ENCODE measurements around the gene SPIRE2. TPM values are rescaled to one million over a fixed set of nuclear protein-coding genes. Genes with fewer than 3 reads are reported as not detected.
A peak's percentile ranks its signal among the peaks of the same experiment; 100 is the strongest.
"Not testable (repeated sequence)": the region's sequence is repeated elsewhere in the genome, so short reads cannot be mapped to it uniquely, and the experiment has no call there.

The SPIRE2 gene
- total and polyA plus RNA-seq, 9 donors = 0.95 to 28.7 (median 2.9) TPM

- TF ChIP-seq POLR2A (IDR thresholded peaks at IDR 0.05) (no peak), EP300 (IDR thresholded peaks at IDR 0.05) (no peak)
- TF ChIP-seq, protein P1, sequence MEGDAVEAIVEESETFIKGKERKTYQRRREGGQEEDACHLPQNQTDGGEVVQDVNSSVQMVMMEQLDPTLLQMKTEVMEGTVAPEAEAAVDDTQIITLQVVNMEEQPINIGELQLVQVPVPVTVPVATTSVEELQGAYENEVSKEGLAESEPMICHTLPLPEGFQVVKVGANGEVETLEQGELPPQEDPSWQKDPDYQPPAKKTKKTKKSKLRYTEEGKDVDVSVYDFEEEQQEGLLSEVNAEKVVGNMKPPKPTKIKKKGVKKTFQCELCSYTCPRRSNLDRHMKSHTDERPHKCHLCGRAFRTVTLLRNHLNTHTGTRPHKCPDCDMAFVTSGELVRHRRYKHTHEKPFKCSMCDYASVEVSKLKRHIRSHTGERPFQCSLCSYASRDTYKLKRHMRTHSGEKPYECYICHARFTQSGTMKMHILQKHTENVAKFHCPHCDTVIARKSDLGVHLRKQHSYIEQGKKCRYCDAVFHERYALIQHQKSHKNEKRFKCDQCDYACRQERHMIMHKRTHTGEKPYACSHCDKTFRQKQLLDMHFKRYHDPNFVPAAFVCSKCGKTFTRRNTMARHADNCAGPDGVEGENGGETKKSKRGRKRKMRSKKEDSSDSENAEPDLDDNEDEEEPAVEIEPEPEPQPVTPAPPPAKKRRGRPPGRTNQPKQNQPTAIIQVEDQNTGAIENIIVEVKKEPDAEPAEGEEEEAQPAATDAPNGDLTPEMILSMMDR (IDR thresholded peaks at IDR 0.05) = no peak
- H3K9me3 ChIP-seq = no peaks in the 10 kb centered on the region
- H3K27me3 ChIP-seq = no peaks in the 10 kb centered on the region
- no peaks in the 10 kb centered on the region for H3K36me3 ChIP-seq
- intact Hi-C loops (cut with DNase I) = loop anchor here in 2 of 4 donors (10.0 kb wide), 1 partner anchor 87 kb away; the partner anchor contains the start of gene SPATA2L (in 2 of the 2)
- no peak overlapping the region for H3K27ac ChIP-seq
- H3K4me1 ChIP-seq (ENCODE audit: insufficient read depth) = no peaks in the 10 kb centered on the region
- no peak for DNase-seq
- no peak overlapping the region for H3K4me3 ChIP-seq
- WGBS, 3 donors = 86 to 96% (median 94%) methylated on average over 13 to 16 of the region's 16 CpGs
Measured at GRCh38 chr16:89791278-89791995, 36.8 kb upstream of the SPIRE2 start.

GRCh38 chr16:89793092-89793491 is 35.2 kb upstream of the SPIRE2 start:
- not testable (repeated sequence) for H3K27ac ChIP-seq; H3K27me3 ChIP-seq; H3K4me3 ChIP-seq; H3K9me3 ChIP-seq; H3K36me3 ChIP-seq; H3K4me1 ChIP-seq (ENCODE audit: insufficient read depth)
- TF ChIP-seq, protein P1 (IDR thresholded peaks at IDR 0.05) = peak in 2 of 3 donors; percentile 33 to 47
- 15 to 22% (median 18%) methylated on average over 12 of the region's 12 CpGs for WGBS, 3 donors
- peak; percentile 20 to 64 (median 51) for DNase-seq
- intact Hi-C loops (cut with DNase I) = loop anchor here in 2 of 4 donors (10.0 kb wide), 1 partner anchor 88 kb away; the partner anchor contains the start of gene SPATA2L (in 2 of the 2)

DNA sequence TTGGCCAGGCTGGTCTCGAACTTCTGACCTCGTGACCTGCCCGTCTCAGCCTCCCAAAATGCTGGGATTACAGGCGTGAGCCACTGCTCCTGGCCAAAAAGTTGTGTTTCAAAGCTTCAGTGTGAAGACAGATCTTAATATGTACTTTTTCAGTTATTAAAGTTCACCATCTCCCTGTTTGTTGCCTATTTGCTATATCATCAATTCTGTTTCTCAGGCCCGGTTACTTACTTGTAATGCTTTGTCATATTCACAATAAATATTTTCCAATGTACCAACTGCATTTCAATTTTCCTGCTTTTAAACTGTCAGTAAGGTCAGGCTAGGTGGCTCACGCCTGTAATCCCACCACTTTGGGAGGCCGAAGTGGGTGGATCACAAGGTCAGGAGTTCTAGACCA is 34.3 kb upstream of the SPIRE2 start:
- no peaks in the 10 kb centered on the region for H3K36me3 ChIP-seq
- H3K27me3 ChIP-seq = no peaks in the 10 kb centered on the region
- no peaks in the 10 kb centered on the region for H3K9me3 ChIP-seq
- DNase-seq = no peak
- H3K27ac ChIP-seq = no peak overlapping the region
- TF ChIP-seq POLR2A (IDR thresholded peaks at IDR 0.05) (no peak), EP300 (IDR thresholded peaks at IDR 0.05) (no peak)
- TF ChIP-seq, protein P1 (IDR thresholded peaks at IDR 0.05) = no peak
- no peaks in the 10 kb centered on the region for H3K4me1 ChIP-seq (ENCODE audit: insufficient read depth)
- no peak overlapping the region for H3K4me3 ChIP-seq
- WGBS, 3 donors = 85 to 97% (median 97%) methylated on average over 7 of the region's 7 CpGs
- intact Hi-C loops (cut with DNase I) = loop anchor here in 2 of 4 donors (10.0 kb wide), 1 partner anchor 89 kb away; the partner anchor contains the start of gene SPATA2L (in 2 of the 2)

GRCh38 chr16:89795676-89796075 is 32.6 kb upstream of the SPIRE2 start:
- no peak overlapping the region for H3K27ac ChIP-seq
- 88 to 95% (median 94%) methylated on average over 5 of the region's 5 CpGs for WGBS, 3 donors
- H3K9me3 ChIP-seq = no peaks in the 10 kb centered on the region
- no peaks in the 10 kb centered on the region for H3K36me3 ChIP-seq
- no peaks in the 10 kb centered on the region for H3K4me1 ChIP-seq (ENCODE audit: insufficient read depth)
- H3K27me3 ChIP-seq = no peaks in the 10 kb centered on the region
- intact Hi-C loops (cut with DNase I) = loop anchor here in 2 of 4 donors (10.0 kb wide), 1 partner anchor 91 kb away; the partner anchor contains the start of gene SPATA2L (in 2 of the 2)
- H3K4me3 ChIP-seq = no peak overlapping the region
- DNase-seq = no peak
- no peak for TF ChIP-seq POLR2A (IDR thresholded peaks at IDR 0.05)
- TF ChIP-seq, protein P1 (IDR thresholded peaks at IDR 0.05) = no peak
- no peak for TF ChIP-seq EP300 (IDR thresholded peaks at IDR 0.05)
